Esophagus muscularis mucosa (tissue), 4 donors: ENCODE results near the gene SORCS2.

ENCODE experiments used
- EP300 ChIP-seq: sonication (generic); formaldehyde crosslinking; IDR thresholded peaks from one replicate; pipeline ENCODE4 v1.6.1; 2017; ENCODE audit warnings: antibody characterized with exemption
- POLR2AphosphoS5 ChIP-seq, 2 donors: sonication (generic); formaldehyde crosslinking; IDR thresholded peaks; one replicate each; pipeline ENCODE4 v1.6.1; 2017; ENCODE audit warnings: antibody characterized with exemption in 2 of 2
- TF ChIP-seq, protein P1 (sequence below), 3 experiments: fragments of 200-600 bp in 2 of 3; fragments of 450-650 bp in 1 of 3; sonication (generic) in 2 of 3; IDR thresholded peaks; one replicate each; pipeline ENCODE4 v1.5.1; 2017 to 2019; ENCODE audit warnings: antibody characterized with exemption in 3 of 3, mild to moderate bottlenecking in 2 of 3, moderate library complexity in 1 of 3

DNA sequence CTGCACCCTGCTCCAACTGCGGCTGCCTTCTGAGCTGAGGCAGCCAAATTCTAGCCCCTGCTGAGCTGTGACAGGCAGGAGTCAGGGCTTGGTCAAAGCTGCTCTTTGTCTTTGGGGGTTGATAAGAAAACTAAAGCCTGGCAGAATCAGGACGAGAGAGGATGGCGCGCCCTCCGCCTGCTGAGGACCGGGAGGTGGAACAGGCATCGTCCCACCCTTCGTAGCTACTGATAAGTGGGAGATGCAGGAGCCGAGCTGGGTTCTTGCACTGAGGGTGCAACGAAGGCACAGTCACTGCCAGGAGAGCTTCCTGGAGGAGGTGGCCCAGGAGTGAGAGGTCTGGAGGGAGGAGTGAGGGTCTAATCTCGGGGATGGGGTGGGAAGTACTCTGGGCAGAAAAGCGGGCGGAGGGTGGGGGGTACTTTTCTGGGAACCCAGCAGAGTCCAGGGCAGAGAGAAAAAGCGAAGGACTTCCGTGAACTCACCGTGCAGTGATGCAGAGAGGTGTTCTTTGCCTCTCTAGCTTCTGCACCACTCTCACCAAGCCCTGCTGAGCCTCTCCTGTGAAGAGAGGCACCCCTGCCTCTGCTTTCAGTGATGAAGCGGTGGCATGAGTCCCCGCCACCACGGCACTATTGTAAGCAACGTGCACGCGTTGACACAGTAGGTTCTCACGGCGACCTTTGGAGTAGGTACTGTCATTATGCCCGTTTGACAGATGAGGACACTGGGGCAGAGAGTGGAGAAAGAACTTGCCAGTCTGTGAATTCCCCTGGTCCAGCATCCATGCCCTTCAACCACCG, 107.8 kb downstream of the SORCS2 start:
- TF ChIP-seq EP300: no peak
- TF ChIP-seq, protein P1, sequence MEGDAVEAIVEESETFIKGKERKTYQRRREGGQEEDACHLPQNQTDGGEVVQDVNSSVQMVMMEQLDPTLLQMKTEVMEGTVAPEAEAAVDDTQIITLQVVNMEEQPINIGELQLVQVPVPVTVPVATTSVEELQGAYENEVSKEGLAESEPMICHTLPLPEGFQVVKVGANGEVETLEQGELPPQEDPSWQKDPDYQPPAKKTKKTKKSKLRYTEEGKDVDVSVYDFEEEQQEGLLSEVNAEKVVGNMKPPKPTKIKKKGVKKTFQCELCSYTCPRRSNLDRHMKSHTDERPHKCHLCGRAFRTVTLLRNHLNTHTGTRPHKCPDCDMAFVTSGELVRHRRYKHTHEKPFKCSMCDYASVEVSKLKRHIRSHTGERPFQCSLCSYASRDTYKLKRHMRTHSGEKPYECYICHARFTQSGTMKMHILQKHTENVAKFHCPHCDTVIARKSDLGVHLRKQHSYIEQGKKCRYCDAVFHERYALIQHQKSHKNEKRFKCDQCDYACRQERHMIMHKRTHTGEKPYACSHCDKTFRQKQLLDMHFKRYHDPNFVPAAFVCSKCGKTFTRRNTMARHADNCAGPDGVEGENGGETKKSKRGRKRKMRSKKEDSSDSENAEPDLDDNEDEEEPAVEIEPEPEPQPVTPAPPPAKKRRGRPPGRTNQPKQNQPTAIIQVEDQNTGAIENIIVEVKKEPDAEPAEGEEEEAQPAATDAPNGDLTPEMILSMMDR (IDR thresholded peaks at IDR 0.05): no peak
- no peak for TF ChIP-seq POLR2AphosphoS5 (IDR thresholded peaks at IDR 0.05)
